DMS 273 treated with DMSO at 0.1 percent for 48 hours (cell line): ENCODE data around the gene GCSH.

Experiments used
- DNase-seq: peaks from one replicate; lab custom pipeline; 2025; lab: John Stamatoyannopoulos, UW

GCSH gene

GRCh38 chr16:81101702-81102101 lies 5.5 kb upstream of the GCSH start:
- no peak for DNase-seq

DNA sequence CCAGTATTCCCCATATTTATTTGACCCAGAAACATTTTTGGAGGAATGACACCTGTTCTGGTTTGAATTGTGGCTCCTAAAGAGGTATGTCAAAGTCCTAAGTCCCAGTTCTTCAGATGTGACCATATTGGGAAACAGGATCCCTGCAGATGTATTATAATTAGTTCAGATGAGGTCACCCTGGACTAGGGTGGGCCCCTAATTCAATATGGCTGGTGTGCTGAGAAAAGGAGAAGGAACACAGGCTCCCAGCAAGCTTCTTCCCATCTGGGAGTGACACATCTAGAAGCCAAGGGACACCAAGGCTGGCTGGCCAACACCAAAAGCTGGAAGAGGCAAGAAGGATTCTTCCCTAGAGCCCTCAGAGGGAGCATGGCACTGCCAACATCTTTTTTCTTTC lies 3.8 kb upstream of the GCSH start:
- no peak for DNase-seq

DNA sequence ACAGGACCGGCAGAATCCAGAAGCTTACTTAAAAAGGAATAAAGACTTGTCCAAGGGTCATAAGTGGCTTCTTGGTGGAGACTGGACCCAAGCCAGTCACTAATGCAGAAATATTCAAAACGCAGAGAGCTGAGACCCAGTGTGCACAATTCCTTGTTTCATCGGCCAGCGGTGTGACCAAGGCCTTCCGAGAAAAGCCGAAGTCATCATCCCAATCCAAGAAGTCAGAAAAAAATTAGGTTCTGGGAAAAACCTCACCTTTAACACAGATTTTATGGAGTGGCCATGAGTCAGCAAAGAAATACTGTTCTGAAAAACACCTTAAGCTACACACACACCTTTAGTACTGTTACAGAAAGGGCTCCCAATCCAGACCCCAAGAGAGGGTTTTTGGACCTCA lies 1.0 kb upstream of the GCSH start:
- DNase-seq, result no peak

- no peak for DNase-seq
Measured at GRCh38 chr16:81096715-81097208, 567 bp upstream of the GCSH start.

GRCh38 chr16:81095653-81095952 lies 592 bp downstream of the GCSH start:
- DNase-seq, result no peak

DNA sequence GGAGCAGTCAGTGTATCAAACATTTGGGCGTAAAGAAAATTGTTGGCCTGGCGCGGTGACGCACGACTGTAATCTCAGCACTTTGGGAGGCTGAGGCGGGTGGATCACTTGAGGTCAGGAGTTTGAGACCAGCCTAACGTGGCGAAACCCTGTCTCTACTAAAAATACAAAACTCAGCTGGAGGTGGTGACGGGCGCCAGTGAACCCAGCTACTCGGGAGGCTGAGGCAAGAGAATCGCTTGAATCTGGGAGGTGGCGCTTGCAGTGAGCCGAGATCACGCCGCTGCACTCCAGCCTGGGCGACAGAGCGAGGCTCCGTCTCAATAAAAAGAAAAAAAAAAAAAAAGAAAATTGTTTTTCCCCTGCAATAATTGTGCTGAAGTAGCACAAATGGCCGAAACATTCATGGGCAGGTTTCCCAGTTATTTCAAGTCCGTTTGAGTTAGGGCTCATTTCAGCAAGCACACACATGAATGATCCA lies 1.4 kb downstream of the GCSH start:
- no peak for DNase-seq

GRCh38 chr16:81088836-81089235 lies 7.4 kb downstream of the GCSH start:
- no peak for DNase-seq

GRCh38 chr16:81081014-81081413 lies 15.2 kb downstream of the GCSH start:
- DNase-seq, result no peak

DNA sequence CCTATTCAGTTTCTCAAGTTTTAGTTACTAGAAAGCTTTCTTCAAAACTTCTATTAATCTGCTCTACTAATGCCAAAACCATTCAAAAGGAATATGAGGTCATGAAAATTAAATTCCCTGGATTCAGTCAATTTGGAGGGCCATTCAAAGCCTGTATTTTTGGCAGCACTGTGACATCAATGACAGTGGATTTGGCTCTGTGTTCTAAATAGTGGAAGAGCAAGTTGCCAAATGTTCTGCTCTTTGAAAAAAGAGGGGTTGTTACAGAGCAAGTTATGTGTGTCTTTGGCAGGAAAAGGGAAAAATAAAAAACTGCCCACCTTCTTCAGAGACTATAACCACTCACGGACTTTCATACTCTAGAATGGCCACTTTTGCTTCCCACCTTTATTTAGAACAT lies 16.0 kb downstream of the GCSH start:
- no peak for DNase-seq

GRCh38 chr16:81077076-81077940 lies 18.9 kb downstream of the GCSH start, which contains the start of gene C16orf46:
C16orf46 (minus strand) TSS chr16:81077238; CDS start chr16:81063955, 13,283 bp downstream.
- DNase-seq, result peak; percentile 88

DNA sequence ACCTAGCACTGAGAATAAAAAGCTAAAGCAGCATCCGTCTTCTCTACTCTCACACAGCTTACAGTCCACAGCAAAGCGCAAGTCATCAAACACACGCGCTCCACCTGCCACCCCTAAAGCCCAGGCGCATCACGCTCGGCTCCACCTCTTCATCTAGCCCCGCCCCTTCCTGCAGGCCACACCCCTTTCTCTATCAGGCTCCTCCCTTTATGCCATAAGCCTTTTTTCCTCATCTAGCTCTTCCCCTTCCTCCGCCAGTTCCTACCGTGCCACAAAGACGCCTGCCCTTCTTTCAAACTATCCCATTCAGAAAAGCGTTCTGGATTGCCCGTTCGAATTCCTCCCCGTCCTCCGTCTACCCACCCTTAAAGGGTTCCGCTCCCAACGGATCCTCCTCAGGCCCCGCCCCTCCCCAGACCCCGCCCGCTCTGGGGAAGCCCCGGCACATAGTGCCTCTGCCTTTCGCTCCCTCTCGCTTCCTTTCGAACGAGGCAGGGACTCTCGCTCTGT lies 19.6 kb downstream of the GCSH start:
- DNase-seq, result peak; percentile 88

DNA sequence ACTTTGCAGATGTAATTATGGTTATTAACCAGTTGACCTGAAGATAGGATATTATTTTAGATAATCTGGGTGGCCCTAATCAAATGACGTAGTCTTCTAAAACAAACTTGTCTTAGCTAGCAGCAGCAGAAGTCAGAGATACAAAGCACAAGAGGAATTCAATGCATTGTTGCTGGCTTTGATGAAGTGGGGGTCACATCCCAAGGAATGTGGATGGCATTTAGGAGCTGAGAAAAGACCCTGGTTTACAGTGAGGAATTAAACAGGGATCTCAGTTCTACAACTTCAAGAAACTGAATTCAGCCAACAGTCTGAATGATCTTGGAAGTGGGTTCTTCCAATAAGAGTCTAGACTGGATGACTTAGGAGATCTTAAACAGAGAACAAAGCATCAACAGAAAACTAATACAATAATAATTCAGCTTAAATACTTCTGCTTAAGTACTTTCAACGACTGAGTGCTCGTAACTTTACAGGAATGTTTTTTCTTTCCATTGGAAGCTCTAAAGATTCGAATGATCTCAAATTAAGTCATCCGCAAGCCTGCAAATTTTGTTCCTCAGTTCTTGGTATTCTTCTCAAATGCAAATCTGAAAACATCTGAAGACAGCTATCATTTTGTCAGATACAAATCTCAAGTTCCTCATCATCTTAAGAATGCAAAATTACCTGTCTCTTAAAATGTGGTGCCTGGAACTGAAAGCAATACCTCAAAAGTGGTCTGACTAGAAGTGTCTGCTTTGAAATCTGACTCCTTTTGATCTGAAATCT lies 22.4 kb downstream of the GCSH start:
- DNase-seq, result no peak

DNA sequence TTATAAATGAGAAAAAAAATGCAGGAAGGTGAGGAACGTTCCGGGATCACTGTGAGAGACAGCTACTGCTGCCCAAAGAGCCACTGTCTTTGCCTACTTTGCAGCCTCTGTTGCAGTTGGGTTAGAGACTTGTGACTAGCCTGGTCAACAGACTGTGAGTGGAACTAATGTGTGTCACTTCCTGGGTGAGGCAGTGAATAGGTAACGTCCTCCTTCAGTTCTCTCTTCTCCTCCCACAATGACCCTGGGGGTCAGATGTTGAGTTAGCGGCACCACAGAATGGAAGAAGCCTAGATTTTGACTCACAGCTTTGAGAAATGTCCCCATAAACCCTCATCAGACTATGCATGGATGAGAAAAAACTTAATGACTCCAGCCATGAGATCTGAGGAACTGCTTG lies 24.4 kb downstream of the GCSH start:
- no peak for DNase-seq

DNA sequence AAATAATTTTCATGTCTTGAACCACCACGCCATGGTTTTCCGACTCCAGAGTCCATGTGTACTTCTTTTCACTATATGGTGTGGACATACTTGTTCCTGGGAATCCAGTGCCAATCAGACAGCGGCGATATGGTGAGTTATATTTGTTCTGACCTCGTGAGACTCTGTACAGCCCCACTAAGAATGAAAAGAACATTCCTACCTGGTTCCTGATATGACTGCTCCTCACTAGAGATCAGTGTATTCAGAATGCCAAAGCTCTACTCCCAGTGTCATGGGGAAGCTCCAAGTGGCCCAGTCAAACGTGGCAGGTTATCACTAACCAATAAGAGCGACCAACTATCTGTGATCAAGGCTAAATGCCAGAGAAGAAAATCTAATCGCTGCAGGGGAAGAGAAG lies 25.2 kb downstream of the GCSH start:
- no peak for DNase-seq

- no peak for DNase-seq
Measured at GRCh38 chr16:81069063-81069462, 27.1 kb downstream of the GCSH start.

DNA sequence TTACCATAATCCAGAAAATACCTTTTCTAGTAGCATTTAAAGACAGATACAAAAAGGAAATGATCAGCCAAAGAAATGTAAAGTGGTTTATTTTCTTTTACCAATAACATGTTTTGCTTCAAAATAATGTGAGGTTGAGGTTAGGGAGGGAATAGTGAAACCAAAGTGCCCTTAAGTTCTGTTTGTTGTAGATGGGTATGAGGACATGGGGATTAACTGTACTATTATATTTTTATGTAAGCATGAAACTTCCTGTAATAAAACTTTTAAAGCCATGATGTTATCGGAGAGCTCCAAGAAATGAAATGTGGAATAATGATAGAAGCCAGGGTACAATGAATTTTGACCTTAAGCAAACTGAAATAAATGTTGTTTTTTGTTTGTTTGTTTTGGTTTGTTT lies 29.0 kb downstream of the GCSH start:
- DNase-seq, result no peak

DNA sequence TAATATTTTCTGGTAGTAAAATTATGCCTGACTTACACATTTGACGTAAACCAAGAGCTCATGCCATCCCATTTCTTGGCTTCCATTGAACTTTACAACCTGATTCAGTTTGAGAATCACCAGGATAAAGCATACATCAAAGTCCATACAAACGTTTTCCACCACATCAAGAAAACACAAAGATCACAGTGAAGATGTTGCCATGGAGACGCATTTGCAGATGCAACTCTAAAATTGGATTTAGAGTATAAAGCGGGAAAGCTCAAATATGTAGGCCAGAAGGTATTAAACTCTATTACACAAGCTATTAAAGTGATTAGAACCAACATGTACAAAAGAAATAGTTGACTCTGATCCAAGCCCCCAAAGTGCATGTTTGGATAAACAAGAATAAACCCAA lies 29.5 kb downstream of the GCSH start:
- no peak for DNase-seq

DNA sequence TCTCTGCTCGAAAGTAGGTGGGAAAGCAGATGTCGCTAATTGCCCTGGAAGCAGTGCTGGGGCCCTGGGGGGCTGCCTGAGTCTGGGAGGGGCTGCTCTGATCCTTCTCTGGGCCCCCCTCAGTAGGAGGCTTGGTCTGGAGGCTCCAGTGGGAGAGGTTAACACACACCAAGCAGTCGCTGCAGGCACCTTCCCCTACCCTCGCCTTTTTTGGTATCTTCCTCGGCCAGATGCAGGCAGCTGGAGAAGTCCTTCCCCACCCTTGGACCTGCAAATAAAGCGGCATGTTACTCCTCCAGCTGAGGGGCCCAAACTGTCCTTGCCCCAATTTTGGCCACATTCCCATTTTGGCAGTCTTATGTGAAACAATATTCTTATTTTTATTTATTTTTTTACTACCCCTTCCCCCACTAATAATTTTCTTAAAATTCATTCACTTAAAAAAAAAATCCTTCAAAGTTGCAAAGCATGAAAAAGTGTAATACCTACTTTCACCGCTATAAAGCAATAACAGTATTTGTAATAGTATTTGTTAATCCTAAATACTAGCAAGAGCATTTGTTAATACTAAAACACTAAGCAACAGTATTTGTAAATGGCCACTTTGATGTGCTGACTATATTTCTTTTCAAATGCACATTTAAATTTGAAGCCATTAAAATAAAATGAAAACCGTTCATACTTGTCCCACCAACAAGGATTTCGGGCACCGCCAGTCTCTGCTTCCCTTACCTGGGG lies 34.2 kb downstream of the GCSH start:
- DNase-seq, result no peak

- DNase-seq, result no peak
Measured at GRCh38 chr16:81061307-81061640, 34.9 kb downstream of the GCSH start.

DNA sequence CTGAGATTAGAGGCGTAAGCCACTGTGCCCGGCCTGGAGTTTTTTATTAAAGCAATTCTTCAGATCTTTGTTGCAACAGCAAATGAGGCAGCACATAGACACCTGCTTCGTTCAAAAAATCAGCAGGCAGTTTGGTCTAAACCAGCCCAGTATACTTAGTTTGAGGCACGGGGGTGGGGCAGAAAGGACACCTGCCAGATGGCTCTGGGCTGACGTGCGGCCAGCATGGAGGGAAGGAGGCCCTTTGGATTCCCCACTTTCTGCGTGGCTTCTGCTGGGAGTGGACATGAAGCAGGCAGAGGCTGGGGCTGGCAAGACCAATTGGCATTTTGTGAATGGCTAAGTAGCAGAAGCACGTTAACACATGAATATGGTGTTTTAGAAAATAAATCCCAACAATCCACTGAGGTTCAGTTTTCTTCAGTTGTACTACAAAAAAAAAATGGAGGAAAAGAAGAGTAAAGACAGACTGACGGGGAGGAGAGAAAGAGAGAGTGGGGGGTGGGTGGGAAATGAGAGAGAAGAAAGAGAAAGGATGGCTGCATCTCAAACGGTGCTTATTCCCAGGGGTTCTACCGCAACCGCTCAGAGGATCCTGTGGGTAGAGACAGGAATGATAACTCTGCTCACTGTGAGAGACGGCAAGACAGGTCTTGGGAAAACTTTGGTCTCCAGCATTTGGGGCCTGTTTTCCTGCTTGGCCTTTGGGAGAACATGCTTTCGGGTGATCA lies 35.5 kb downstream of the GCSH start:
- DNase-seq, result no peak

- no peak for DNase-seq
Measured at GRCh38 chr16:81053761-81054160, 42.4 kb downstream of the GCSH start.

GRCh38 chr16:81042821-81043220 lies 53.4 kb downstream of the GCSH start:
- no peak for DNase-seq
